SJCRH30 (cell line): ENCODE data around the gene ZMYM5. TPM values are rescaled to one million over a fixed set of nuclear protein-coding genes. Genes with fewer than 3 reads are reported as not detected.
A peak's percentile ranks its signal among the peaks of the same experiment; 100 is the strongest.
"Not testable (repeated sequence)": the region's sequence is repeated elsewhere in the genome, so short reads cannot be mapped to it uniquely, and the experiment has no call there.

Experiments used
- DNase-seq, 2 experiments: peaks; one replicate each; pipeline ENCODE4 v3.0.0-alpha.2; 2015 to 2020
- H3K27ac ChIP-seq: fragments of 250-450 bp; sonication (Bioruptor Pico); 2 replicates; pipeline ENCODE4 v1.5.1; 2020; ENCODE audit warnings: mild to moderate bottlenecking, moderate library complexity
- H3K27me3 ChIP-seq: fragments of 250-450 bp; sonication (Bioruptor Pico); 2 replicates; pipeline ENCODE4 v1.5.1; 2020; ENCODE audit warnings: mild to moderate bottlenecking, moderate library complexity
- H3K36me3 ChIP-seq: fragments of 250-450 bp; sonication (Bioruptor Pico); 2 replicates; pipeline ENCODE4 v1.5.1; 2020; ENCODE audit warnings: mild to moderate bottlenecking, moderate library complexity
- H3K4me1 ChIP-seq: fragments of 250-450 bp; sonication (Bioruptor Pico); 2 replicates; pipeline ENCODE4 v1.5.1; 2020; ENCODE audit warnings: mild to moderate bottlenecking, moderate library complexity
- H3K4me3 ChIP-seq: fragments of 250-450 bp; sonication (Bioruptor Pico); 2 replicates; pipeline ENCODE4 v1.5.1; 2020; ENCODE audit warnings: mild to moderate bottlenecking, moderate library complexity
- H3K9me3 ChIP-seq: fragments of 250-450 bp; sonication (Bioruptor Pico); replicated peaks from 2 replicates; pipeline ENCODE4 v1.5.1; 2020; ENCODE audit warnings: mild to moderate bottlenecking, moderate library complexity
- total RNA-seq: library from RNA; depleted of rRNA; stranded (reverse); fragments of >200 nt; shearing (Covaris generic); gene quantifications from 2 replicates; pipeline ENCODE4 v1.2.3, GENCODE V29; 2014

ZMYM5 gene
- total RNA-seq, 1 experiment from 2014 or later = 18.7 TPM

DNA sequence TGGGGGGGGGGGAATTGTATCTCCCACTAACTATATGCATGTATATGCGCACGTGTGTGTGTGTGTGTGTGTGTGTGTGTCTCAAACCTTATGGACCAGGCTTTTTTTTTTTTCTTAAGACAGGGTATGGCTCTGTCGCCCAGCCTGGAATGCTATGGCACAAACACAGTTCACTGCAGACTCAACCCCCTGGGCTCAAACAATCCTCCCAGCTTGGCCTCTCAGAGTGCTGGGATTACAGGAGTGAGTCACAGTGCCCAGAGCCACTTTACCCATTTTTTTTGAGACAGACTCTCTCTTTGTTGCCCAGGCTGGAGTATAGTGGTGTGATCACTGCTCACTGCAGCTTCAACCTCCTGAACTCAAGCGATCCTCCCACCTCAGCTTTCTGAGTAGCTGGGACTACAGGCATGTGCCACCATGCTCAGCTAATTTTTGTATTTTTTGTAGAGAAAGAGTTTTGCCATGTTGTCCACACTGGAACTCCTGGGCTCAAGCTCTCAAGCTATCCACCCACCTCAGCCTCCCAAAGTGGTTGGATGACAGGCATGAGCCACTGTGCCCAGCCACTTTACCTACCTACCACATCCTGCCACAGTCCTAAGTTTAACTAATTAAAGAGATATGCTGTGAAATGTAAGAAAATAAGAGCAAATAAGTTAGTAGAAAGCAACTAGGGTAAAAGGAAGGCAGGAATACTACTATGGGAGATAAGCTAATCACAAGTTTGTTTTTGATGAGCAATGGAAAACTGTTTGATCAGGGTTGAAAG is 2.4 kb downstream of the ZMYM5 start:
- Histone ChIP-seq H3K9me3 (no peaks in the 10 kb centered on the region), H3K27ac (peak overlapping the region; percentile 18), H3K27me3 (no peaks in the 10 kb centered on the region), H3K4me3 (peak overlapping the region; percentile 76), H3K36me3 (peaks cover 18% of the 10 kb centered on the region), H3K4me1 (peaks cover 6% of the 10 kb centered on the region)
- peak; percentile 52 to 76 for DNase-seq

DNA sequence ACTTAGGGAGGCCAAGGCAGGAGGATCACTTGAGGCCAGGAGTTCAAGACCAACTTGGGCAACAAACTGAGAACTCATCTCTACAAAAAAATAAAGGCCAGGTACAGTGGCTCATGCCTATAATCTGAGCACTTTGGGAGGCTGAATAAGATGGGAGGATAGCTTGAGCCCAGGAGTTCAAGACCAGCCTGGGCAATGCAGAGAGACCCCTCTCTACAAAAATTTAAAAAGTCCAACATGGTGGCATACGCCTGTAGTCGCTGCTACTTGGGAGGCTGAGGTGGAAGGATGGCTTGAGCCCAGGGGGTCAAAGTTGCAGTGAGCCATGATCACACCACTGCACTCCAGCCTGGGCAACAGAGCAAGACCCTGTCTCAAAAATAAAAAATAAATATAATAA is 5.8 kb downstream of the ZMYM5 start:
- H3K4me3 ChIP-seq, DNase-seq: not testable (repeated sequence)

DNA sequence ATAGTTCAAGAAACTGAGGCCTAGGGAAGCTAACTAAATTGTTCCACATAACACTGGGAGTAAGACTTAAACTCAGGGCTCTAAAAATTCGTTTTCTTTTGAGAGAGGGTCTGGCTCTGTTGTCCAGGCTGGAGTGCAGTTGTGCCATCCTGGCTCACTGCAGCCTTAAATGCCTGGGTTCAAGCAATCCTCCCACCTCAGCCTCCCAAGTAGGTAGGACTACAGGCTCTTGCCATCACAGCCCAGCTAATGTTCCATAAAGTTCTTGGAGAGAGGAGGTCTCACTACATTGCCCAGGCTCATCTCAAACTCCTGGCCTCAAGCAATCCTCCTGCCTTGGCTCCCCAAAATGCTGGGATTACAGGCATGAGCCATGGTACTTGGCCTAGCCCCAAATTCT is 10.7 kb downstream of the ZMYM5 start:
- H3K27ac ChIP-seq = no peak overlapping the region
- H3K27me3 ChIP-seq = no peaks in the 10 kb centered on the region
- H3K4me1 ChIP-seq = no peaks in the 10 kb centered on the region
- peaks cover 43% of the 10 kb centered on the region for H3K36me3 ChIP-seq
- H3K4me3 ChIP-seq = no peak overlapping the region
- no peak for DNase-seq
- H3K9me3 ChIP-seq = no peaks in the 10 kb centered on the region

More for the DNA sequence above, 5.8 kb downstream of the ZMYM5 start:
- not testable (repeated sequence) for H3K9me3 ChIP-seq, H3K4me1 ChIP-seq, H3K27me3 ChIP-seq, H3K27ac ChIP-seq
- peaks cover 21% of the 10 kb centered on the region for H3K36me3 ChIP-seq

DNA sequence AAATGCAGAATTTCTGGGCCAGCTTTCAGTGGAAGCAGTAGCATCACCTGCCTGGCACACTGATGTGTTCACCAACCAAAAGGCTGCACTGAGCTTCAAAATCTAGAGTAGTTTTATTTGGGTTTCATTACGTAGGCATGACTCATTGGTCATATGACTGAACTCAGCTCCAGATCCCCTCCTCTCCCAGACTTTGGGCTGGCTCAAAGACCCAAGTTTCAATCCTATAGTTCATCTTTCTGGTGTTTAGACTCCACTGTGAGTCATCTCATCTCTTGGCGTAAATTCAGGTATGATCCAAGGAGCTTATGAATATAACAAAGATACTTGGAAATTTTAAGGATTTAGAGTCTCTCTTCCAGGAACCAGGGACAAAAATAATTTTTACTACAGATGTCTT is 17.7 kb downstream of the ZMYM5 start:
- Histone ChIP-seq H3K27me3 (no peaks in the 10 kb centered on the region), H3K36me3 (peaks cover 33% of the 10 kb centered on the region), H3K9me3 (no peaks in the 10 kb centered on the region), H3K4me1 (no peaks in the 10 kb centered on the region), H3K27ac (no peak overlapping the region), H3K4me3 (no peak overlapping the region)
- DNase-seq = no peak

DNA sequence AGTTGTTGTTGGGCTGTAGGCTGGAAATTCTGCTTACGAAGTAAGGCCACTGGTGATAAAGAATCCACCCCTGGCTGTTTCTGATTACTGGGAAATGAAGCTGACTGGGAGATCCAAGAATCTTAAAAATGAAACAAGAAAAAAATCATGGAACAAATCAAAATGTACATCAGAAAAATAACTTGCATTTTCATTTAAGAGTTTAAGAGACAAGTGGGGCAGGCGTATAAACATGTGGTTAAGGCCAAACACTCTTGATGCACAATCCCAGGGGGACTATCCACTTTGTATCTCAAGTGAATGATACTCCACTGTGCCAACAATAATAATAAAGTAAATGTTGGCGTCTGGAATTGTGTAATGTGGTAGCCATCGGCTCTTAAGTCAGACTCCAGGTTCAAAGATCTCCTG is 24.6 kb downstream of the ZMYM5 start:
- H3K36me3 ChIP-seq = peaks cover 37% of the 10 kb centered on the region
- H3K4me3 ChIP-seq = no peak overlapping the region
- H3K27ac ChIP-seq = no peak overlapping the region
- H3K9me3 ChIP-seq = no peaks in the 10 kb centered on the region
- no peak for DNase-seq
- H3K4me1 ChIP-seq = no peaks in the 10 kb centered on the region
- H3K27me3 ChIP-seq = no peaks in the 10 kb centered on the region

DNA sequence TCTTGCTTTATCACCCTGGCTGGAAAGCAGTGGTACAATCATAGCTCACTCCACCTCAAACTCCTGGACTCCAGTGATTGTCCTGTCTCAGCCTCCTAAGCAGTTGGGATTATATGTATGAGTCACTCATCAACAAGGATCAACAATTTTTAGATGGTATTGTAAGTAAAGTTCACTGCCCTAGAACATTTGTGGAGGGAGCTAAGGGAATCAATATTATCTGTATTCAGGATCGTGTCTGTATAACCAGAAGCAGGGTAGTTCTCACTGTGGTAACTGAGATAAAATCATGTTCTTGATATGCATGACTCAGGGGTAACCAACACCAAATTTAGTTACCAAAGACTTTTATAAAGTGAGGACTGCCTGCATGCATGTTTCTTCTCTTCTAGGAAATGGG is 27.0 kb downstream of the ZMYM5 start:
- Histone ChIP-seq H3K27ac (no peak overlapping the region), H3K9me3 (no peaks in the 10 kb centered on the region), H3K4me1 (no peaks in the 10 kb centered on the region), H3K36me3 (peaks cover 52% of the 10 kb centered on the region), H3K4me3 (no peak overlapping the region), H3K27me3 (no peaks in the 10 kb centered on the region)
- DNase-seq = no peak

DNA sequence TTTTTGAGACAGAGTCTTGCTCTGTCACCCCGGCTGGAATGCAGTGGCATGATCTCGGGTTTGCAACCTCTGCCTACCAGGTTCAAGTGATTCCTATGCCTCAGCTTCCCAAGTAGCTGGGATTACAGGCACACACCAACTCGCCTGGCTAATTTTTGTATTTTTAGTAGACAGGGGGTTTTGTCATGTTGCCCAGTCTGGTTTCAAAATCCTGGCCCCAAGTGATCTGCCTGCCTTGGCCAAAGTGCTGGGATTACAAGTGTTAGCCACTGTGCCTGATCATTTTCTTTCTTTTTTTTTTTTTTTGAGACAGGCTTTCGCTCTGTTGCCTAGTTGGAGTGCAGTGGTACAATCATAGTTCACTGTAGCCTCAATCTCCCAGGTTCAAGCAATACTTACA is 28.7 kb downstream of the ZMYM5 start:
- H3K36me3 ChIP-seq = peaks cover 47% of the 10 kb centered on the region

DNA sequence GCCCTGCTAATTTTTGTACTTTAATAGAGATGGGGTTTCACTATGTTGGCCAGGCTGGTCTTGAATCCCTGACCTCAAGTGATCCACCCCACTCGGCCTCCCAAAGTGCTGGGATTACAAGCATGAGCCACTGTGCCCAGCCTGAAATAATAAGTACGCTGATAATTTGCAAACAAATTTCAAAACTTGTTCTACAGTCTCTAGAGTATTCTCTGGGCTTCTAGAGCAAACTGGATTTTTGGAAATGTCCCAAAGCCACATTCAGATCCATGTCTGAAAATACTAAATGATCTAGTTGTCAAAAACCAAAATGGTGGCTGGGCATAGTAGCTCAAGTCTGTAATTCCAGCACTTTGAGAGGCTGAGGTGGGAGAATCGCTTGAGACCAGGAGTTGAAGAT is 40.8 kb downstream of the ZMYM5 start:
- H3K9me3 ChIP-seq = no peaks in the 10 kb centered on the region
- H3K36me3 ChIP-seq = peaks cover 27% of the 10 kb centered on the region
- H3K27ac ChIP-seq = no peak overlapping the region
- H3K4me3 ChIP-seq = no peak overlapping the region
- no peaks in the 10 kb centered on the region for H3K4me1 ChIP-seq
- no peak for DNase-seq
- H3K27me3 ChIP-seq = no peaks in the 10 kb centered on the region

More for the DNA sequence above, 28.7 kb downstream of the ZMYM5 start:
- Histone ChIP-seq H3K27ac (no peak overlapping the region), H3K9me3 (no peaks in the 10 kb centered on the region), H3K4me1 (no peaks in the 10 kb centered on the region), H3K27me3 (no peaks in the 10 kb centered on the region), H3K4me3 (no peak overlapping the region)
- no peak for DNase-seq

DNA sequence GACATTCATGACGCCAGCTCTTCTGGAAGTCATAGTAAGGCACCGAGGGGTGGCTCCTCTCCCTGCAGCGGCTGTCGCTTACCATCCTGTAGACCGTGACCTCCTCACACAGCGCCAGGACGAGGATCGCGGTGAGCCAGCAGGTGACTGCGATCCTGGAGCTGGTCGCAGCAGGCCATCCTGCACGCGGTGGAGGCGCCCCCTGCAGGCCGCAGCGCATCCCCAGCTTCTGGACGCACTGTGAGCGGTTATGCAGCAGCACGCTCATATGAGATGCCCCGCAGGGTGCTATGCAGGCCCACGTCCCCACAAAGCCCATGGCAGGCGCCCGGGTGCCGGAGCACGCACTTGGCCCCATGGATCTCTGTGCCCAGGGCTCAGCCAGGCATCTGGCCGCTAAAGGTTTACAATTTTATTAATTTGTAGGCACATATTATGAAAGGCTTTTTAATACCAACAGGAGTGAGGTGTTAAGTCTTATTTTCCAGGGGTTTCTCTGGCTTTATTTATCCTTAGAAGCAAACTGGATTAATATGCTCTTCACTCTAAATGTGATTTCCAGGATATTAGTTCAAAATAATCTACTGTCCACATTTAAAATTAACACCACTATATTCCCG is 45.1 kb downstream of the ZMYM5 start:
- no peak for DNase-seq
- Histone ChIP-seq H3K36me3 (peaks cover 13% of the 10 kb centered on the region; the same call in 1 of the 2 replicates), H3K27me3 (no peaks in the 10 kb centered on the region), H3K9me3 (no peaks in the 10 kb centered on the region), H3K27ac (no peak overlapping the region), H3K4me3 (no peak overlapping the region), H3K4me1 (no peaks in the 10 kb centered on the region)

DNA sequence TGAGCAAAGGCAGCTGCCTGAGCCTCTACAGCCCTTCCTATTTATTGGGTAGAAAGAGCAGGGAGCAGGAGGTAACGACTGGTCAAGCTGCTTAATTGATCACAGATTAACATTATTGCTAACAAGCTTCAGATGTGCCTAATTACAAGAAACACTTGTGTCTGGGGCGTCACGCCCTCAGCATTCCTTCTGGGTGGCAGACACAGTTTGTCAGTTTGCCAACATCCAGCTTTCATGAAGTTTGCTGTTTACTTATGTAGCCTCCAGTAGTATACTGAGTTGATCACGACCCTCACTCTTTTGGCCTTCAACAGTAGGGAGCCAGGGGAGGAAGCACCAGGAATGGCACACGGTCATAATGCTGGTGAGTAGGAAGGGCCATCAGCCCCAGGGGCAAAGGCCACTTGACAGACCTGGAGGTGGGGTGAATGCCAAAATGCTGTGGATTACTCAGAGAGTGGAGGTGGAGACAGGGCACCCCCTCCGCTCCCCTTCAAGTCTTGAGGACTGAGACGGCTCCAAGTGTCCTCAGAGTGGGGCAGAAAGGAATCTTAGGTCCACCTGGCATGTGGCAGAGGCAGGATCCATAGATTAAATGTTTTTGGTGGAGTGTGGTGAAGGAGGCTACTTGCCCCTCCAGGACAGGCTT is 45.8 kb downstream of the ZMYM5 start:
- no peak for DNase-seq
- Histone ChIP-seq H3K9me3 (no peaks in the 10 kb centered on the region), H3K4me3 (no peak overlapping the region), H3K27me3 (no peaks in the 10 kb centered on the region), H3K36me3 (peaks cover 10% of the 10 kb centered on the region; the same call in 1 of the 2 replicates), H3K4me1 (no peaks in the 10 kb centered on the region), H3K27ac (no peak overlapping the region)

DNA sequence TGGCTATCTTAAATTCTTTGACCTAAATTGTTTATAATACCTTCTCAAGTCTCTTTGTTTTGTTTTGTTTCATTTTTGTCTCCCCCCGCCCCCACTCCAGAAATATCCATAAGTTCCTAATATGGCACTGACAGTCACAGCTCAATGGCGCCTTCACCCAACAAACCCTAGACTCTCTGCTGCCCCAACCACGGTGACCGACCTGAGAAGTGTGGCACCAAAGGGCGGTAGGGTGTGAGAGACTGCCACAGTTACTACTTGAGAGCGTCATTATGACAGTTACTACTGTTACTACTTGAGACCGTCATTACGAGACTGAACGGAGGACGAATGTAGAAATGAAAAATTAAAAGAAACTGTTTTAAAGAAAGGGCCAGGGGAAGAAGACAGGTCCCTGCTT is 46.3 kb downstream of the ZMYM5 start:
- Histone ChIP-seq H3K36me3 (peaks cover 5% of the 10 kb centered on the region; the same call in 1 of the 2 replicates), H3K9me3 (no peaks in the 10 kb centered on the region), H3K27me3 (no peaks in the 10 kb centered on the region), H3K4me3 (no peak overlapping the region), H3K27ac (no peak overlapping the region), H3K4me1 (no peaks in the 10 kb centered on the region)
- DNase-seq = no peak

DNA sequence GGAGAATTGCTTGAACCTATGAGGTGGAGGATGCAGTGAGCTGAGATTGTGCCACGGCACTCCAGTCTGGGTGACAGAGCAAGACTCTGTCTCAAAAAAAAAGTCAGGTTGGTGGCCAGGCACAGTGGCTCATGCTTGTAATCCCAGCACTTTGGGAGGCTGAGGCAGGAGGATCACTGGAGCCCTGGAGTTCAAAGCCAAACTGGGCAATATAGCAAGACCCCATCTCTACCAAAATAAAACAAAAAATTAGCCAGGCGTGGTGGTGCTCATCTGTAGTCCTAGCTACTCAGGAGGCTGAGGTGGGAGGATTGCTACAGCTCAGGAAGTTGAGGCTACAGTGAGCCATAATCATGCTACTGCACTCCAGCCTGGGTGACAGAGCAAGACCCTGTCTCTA is 47.6 kb downstream of the ZMYM5 start:
- DNase-seq, H3K9me3 ChIP-seq: not testable (repeated sequence)

DNA sequence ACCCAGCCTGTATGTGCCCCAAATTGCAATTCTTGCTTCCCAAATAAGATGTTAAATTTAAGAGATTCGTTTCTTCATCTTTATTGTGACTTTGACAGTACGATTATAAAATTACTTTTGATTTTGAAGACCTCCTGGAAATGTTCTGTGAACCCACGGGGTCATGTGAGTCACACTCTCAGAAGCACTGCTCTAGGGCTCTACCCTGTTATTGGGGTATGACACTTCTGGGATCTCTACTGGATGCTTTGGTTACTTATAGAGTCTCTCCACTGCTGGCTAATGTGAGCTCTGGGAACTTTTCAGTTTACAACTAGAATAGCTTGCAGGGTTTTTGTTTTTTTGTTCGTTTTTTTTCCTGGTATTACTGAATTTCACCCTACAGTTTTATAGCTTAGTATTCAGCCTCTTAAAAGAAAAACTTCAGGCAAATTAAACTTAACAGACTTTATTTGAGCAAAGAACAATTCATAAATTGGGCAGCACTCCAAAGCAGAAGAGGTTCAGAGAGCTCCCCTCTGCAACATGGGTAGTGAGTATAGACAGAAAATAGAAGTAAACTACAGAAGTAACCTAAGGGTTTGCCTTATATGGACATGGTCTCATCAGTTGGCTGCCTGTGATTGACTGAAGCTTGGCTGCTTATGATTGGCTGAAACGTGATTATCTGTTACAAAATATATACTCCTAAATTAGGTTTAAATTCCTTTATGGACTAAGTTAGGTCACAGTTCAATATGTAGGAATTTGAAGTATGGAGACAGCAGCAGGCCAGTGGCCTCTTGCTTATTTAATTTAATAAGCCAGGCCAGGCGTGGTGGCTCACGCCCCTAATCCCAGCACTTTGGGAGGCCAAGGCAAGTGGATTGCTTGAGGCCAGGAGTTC is 52.2 kb downstream of the ZMYM5 start:
- Histone ChIP-seq H3K27me3 (no peaks in the 10 kb centered on the region), H3K36me3 (no peaks in the 10 kb centered on the region), H3K9me3 (no peaks in the 10 kb centered on the region), H3K4me1 (no peaks in the 10 kb centered on the region), H3K4me3 (no peak overlapping the region), H3K27ac (no peak overlapping the region)
- DNase-seq = no peak

More for the DNA sequence above, 47.6 kb downstream of the ZMYM5 start:
- not testable (repeated sequence) for H3K36me3 ChIP-seq, H3K4me1 ChIP-seq, H3K27ac ChIP-seq, H3K4me3 ChIP-seq, H3K27me3 ChIP-seq

DNA sequence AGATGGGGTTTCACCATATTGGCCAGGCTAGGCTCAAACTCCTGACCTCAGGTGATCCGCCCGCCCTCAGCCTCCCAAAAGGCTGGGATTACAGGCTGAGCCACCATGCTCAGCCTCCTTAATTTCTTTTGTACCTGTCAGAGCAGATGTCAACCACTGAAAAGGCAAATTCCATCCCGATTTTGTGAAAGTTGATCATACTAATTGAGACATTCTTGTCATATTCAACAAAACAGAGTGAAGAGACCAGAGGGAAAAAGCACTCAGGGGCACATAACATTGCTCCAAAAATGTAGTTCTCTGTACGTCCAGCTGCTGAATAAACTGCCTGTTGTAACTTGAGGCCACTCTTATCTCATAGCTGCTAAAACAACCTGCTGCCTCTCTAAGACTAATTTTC is 53.3 kb downstream of the ZMYM5 start:
- H3K27me3 ChIP-seq = no peaks in the 10 kb centered on the region
- H3K9me3 ChIP-seq = no peaks in the 10 kb centered on the region
- no peaks in the 10 kb centered on the region for H3K4me1 ChIP-seq
- no peaks in the 10 kb centered on the region for H3K36me3 ChIP-seq
- H3K4me3 ChIP-seq = no peak overlapping the region
- DNase-seq = no peak
- H3K27ac ChIP-seq = no peak overlapping the region
